ENCODE data around the gene FMN2.

FMN2 gene

GRCh38 chr1:240417317-240417716 lies 325.6 kb downstream of the FMN2 start:
- no peak overlapping the region for H3K4me3 ChIP-seq (ENCODE audit: low read depth, low read length)
- DNase-seq (ENCODE audit: low read depth), result no peak
- TF ChIP-seq, protein P1, sequence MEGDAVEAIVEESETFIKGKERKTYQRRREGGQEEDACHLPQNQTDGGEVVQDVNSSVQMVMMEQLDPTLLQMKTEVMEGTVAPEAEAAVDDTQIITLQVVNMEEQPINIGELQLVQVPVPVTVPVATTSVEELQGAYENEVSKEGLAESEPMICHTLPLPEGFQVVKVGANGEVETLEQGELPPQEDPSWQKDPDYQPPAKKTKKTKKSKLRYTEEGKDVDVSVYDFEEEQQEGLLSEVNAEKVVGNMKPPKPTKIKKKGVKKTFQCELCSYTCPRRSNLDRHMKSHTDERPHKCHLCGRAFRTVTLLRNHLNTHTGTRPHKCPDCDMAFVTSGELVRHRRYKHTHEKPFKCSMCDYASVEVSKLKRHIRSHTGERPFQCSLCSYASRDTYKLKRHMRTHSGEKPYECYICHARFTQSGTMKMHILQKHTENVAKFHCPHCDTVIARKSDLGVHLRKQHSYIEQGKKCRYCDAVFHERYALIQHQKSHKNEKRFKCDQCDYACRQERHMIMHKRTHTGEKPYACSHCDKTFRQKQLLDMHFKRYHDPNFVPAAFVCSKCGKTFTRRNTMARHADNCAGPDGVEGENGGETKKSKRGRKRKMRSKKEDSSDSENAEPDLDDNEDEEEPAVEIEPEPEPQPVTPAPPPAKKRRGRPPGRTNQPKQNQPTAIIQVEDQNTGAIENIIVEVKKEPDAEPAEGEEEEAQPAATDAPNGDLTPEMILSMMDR (conservative IDR thresholded peaks at IDR 0.05; ENCODE audit: low read depth, low read length), result no peak

- DNase-seq (ENCODE audit: low read depth), result no peak
- no peak overlapping the region for H3K4me3 ChIP-seq (ENCODE audit: low read depth, low read length)
- TF ChIP-seq, protein P1 (conservative IDR thresholded peaks at IDR 0.05; ENCODE audit: low read depth, low read length), result no peak
Measured at GRCh38 chr1:240420766-240421165, 329.1 kb downstream of the FMN2 start.

DNA sequence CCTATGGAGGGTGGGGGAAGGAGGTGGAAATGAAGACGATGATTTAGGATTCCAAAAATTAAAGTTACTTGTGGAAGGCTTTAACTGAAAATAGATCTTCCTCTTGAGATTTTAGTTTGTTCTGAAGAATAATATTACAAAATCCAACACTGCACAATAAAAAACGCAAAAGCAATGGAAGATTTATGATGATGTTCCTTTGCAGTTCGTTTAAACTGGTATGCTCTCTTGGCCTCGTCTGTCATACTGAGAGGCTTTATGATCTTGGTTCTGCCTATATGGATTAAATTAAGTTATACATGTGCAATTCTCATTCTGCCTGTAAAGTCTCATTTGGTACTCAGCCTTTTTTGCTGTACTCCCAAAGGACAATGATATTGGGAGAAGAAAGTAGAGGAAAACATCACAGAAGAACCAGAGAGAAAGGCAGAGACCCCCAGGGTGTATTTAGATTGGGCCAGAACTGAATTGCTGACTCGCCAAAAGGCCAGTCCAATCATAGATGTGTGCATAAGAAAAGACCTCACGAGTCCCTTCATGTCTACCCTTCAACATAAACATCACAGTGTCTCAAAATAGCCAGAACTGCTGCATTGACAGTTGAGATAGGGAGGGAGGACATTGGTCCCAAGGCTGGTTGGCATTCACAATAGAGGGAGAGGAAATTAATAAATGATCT lies 331.7 kb downstream of the FMN2 start:
- no peak overlapping the region for H3K4me3 ChIP-seq (ENCODE audit: low read depth, low read length)
- TF ChIP-seq, protein P1 (conservative IDR thresholded peaks at IDR 0.05; ENCODE audit: low read depth, low read length), result no peak
- no peak for DNase-seq (ENCODE audit: low read depth)

- no peak overlapping the region for H3K4me3 ChIP-seq (ENCODE audit: low read depth, low read length)
- TF ChIP-seq, protein P1 (conservative IDR thresholded peaks at IDR 0.05; ENCODE audit: low read depth, low read length), result no peak
- no peak for DNase-seq (ENCODE audit: low read depth)
Measured at GRCh38 chr1:240424740-240425464, 333.2 kb downstream of the FMN2 start.

DNA sequence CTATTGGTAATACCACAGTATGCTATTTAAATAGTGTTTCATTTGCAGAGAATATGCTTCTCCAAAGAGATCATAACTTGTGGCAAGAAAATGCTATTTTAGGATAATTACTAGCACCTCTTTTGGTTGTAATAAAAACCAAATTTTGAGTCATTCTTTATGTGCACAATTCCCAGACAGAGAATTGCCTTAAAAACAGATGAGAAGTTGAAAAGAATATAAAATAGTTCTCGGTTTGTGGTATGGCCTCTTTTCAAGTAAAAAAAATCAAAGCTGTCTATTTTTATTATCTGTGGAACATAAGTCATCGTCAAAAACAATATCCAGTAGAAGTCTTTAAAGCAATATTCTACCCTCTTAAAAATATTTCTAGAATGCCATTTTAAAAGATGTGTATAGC lies 334.4 kb downstream of the FMN2 start:
- no peak for DNase-seq (ENCODE audit: low read depth)
- TF ChIP-seq, protein P1 (conservative IDR thresholded peaks at IDR 0.05; ENCODE audit: low read depth, low read length), result no peak
- H3K4me3 ChIP-seq (ENCODE audit: low read depth, low read length), result no peak overlapping the region

DNA sequence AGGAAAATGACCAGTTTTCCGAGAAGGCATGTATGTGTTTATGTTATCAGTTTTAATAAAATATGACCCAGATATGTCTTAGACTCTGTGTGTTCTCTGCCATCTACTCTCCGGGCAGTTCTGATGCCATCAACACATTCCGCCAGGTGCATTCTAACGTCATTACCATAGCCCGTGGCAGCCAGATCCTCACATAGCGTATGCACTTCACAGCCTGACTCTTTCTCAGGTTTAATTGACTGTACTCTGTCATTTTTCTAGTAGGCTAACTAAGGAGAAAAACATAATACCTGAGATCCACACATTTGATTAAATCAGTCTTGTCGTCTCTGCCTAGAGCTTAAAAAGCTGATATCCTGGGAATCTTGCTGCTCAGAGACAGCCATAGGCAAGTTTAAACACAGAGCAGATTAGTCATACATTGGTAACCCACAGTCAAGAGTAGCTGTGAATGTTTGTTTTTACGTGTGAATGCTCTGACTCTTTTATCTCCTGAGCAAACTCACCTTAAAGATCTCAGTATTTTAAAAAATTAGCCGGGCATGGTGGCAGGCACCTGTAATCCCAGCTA lies 344.4 kb downstream of the FMN2 start:
- no peak for DNase-seq (ENCODE audit: low read depth)
- no peak overlapping the region for H3K4me3 ChIP-seq (ENCODE audit: low read depth, low read length)
- TF ChIP-seq, protein P1 (conservative IDR thresholded peaks at IDR 0.05; ENCODE audit: low read depth, low read length), result no peak

Data from choroid plexus epithelial cell (primary cell).